PFSK-1 (cell line): ENCODE results near the gene NBEA.

Experiments used
- FOXP2 ChIP-seq: optimal IDR thresholded peaks from 2 replicates; pipeline ENCODE3; 2011; ENCODE audit warnings: borderline replicate concordance, control low read depth, inconsistent platforms; ENCODE audit not compliant: insufficient read depth; ENCODE audit errors: extremely low read length, extremely low read depth
- POLR2AphosphoS5 ChIP-seq: IDR thresholded peaks from 2 replicates; pipeline ENCODE4 v1.6.1; 2012; ENCODE audit warnings: low read depth, mild to moderate bottlenecking, control low read depth, low read length, moderate library complexity
- SIN3A ChIP-seq: IDR thresholded peaks from 2 replicates; pipeline ENCODE4 v1.6.1; 2012; ENCODE audit warnings: mild to moderate bottlenecking, low read length, moderate library complexity, borderline replicate concordance; ENCODE audit not compliant: insufficient read depth
- TAF1 ChIP-seq: IDR thresholded peaks from 2 replicates; pipeline ENCODE4 v1.6.1; 2012; ENCODE audit warnings: low read length, control low read depth, borderline replicate concordance; ENCODE audit not compliant: insufficient read depth
- TF ChIP-seq, protein P1 (sequence below), 2 experiments: IDR thresholded peaks; 2 replicates each; pipeline versions ENCODE4 v1.6.1 to v1.8.0; 2011 to 2012; ENCODE audit warnings: low read depth in 2 of 2, low read length in 2 of 2, control low read depth in 1 of 2, inconsistent platforms in 1 of 2, mild to moderate bottlenecking in 1 of 2, moderate library complexity in 1 of 2; ENCODE audit not compliant: insufficient read depth in 1 of 2

The NBEA gene

DNA sequence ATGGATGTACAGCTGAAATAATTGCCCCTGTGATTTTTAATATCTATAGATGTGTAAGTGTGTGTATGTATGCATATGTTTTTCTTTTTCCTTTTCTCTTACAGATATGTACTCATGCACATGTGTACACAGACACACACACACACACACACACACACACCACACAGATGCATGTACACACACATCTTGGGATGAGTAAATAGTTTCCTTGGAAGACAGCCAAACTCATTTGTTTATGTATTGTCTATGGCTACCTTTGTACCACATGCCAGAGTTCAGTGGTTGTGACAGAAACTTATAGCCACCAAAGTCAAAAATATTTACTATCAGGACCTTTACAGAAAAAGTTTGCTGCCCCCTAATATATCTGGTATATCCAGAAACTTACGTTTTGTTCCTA is 341.8 kb downstream of the NBEA start:
- TF ChIP-seq POLR2AphosphoS5 = no peak
- TF ChIP-seq, protein P1, sequence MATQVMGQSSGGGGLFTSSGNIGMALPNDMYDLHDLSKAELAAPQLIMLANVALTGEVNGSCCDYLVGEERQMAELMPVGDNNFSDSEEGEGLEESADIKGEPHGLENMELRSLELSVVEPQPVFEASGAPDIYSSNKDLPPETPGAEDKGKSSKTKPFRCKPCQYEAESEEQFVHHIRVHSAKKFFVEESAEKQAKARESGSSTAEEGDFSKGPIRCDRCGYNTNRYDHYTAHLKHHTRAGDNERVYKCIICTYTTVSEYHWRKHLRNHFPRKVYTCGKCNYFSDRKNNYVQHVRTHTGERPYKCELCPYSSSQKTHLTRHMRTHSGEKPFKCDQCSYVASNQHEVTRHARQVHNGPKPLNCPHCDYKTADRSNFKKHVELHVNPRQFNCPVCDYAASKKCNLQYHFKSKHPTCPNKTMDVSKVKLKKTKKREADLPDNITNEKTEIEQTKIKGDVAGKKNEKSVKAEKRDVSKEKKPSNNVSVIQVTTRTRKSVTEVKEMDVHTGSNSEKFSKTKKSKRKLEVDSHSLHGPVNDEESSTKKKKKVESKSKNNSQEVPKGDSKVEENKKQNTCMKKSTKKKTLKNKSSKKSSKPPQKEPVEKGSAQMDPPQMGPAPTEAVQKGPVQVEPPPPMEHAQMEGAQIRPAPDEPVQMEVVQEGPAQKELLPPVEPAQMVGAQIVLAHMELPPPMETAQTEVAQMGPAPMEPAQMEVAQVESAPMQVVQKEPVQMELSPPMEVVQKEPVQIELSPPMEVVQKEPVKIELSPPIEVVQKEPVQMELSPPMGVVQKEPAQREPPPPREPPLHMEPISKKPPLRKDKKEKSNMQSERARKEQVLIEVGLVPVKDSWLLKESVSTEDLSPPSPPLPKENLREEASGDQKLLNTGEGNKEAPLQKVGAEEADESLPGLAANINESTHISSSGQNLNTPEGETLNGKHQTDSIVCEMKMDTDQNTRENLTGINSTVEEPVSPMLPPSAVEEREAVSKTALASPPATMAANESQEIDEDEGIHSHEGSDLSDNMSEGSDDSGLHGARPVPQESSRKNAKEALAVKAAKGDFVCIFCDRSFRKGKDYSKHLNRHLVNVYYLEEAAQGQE (IDR thresholded peaks at IDR 0.05; ENCODE audit: insufficient read depth in 1 of 2, low read depth in 2 of 2, low read length in 2 of 2) = no peak
- TF ChIP-seq SIN3A = no peak
- peak; percentile 71 for TF ChIP-seq FOXP2
- no peak for TF ChIP-seq TAF1

DNA sequence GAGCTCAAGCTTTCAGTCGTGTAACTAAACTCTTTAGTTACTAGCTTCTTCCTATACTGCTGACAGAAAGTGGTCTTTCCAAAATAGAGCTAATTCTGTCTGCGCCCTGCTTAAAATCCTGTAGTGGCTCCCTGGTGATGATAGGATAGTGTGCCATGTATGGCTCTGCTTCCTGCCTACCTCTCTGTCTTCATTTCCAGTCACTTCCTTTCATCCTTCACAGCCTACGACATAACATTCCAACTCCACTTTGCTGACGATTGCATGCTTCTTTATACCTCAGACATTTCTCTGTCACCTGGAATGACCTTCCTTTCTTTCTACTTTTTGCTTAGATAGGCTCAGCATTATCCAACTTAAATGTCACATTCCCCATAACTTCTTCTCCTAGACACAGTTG is 343.6 kb downstream of the NBEA start:
- TF ChIP-seq SIN3A (no peak), POLR2AphosphoS5 (no peak), TAF1 (no peak)

GRCh38 chr13:35292329-35292728 is 350.3 kb downstream of the NBEA start:
- TF ChIP-seq SIN3A (no peak), POLR2AphosphoS5 (no peak), FOXP2 (no peak), TAF1 (no peak)
- TF ChIP-seq, protein P1 (IDR thresholded peaks at IDR 0.05; ENCODE audit: insufficient read depth in 1 of 2, low read depth in 2 of 2, low read length in 2 of 2) = no peak

DNA sequence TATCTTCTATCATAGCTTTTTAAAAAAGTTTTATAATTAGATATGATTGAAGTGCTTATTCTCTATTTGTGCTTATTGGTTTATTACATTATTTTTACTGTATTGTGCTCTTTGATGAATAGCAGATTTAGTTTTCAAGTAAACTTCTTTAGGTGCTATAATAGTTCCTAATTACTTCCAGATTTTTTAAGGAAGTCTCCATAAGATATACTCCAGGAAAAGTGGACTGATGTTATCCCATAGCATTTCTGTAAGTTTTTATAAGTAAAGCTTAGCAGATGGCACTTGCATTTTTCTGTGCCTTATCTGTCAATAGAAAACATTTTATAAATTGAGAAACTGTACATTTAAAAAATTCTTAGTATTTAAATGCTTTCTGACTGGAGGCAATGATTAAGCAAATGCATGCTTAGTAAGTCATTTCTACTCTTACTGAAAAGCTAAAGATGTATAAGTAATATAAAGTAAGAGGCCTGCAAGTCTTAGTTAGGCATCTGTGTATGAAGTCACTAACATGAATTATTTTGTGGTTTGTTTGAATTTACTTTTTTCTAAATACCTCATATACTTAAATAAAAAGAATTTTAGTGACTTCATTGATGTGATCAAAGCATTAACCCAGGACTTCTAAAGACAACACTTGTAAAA is 351.6 kb downstream of the NBEA start:
- no peak for TF ChIP-seq POLR2AphosphoS5
- TF ChIP-seq FOXP2 = no peak
- TF ChIP-seq, protein P1 (IDR thresholded peaks at IDR 0.05; ENCODE audit: insufficient read depth in 1 of 2, low read depth in 2 of 2, low read length in 2 of 2) = no peak
- no peak for TF ChIP-seq TAF1
- no peak for TF ChIP-seq SIN3A

GRCh38 chr13:35309706-35310105 is 367.6 kb downstream of the NBEA start:
- TF ChIP-seq POLR2AphosphoS5 = no peak
- TF ChIP-seq SIN3A = no peak
- no peak for TF ChIP-seq TAF1
- TF ChIP-seq, protein P1 (IDR thresholded peaks at IDR 0.05; ENCODE audit: insufficient read depth in 1 of 2, low read depth in 2 of 2, low read length in 2 of 2) = no peak
- TF ChIP-seq FOXP2 = no peak
